ENCODE data around the gene SYNE4.
"Not testable (repeated sequence)": the region's sequence is repeated elsewhere in the genome, so short reads cannot be mapped to it uniquely, and the experiment has no call there.

The SYNE4 gene

GRCh38 chr19:36008336-36008978 is at the start of gene SYNE4:
Gene SYNE4, minus strand, starts transcription at chr19:36008813. Its CDS starts 132 bp downstream, at chr19:36008681.
- no peak for DNase-seq

GRCh38 chr19:36054733-36055686 is 46.4 kb upstream of the SYNE4 start, which contains the start of gene WDR62:
Gene WDR62, plus strand, starts transcription at chr19:36054897. Its CDS starts 75 bp downstream, at chr19:36054972.
- peak in 54 of 56 donors; percentile 83 to 100 (median 97) for DNase-seq

- peak; percentile 94 to 100 (median 99) for DNase-seq
These were observed 45.6 kb upstream of the SYNE4 start, which contains the start of gene THAP8 for GRCh38 chr19:36054119-36054732. Gene THAP8, minus strand, starts transcription at chr19:36054285. Its CDS starts 68 bp downstream, at chr19:36054217.

GRCh38 chr19:36051637-36052036 is 43.0 kb upstream of the SYNE4 start:
- no peak for DNase-seq

- DNase-seq, result peak in 2 of 56 donors; percentile 8 to 15
These were observed 42.6 kb upstream of the SYNE4 start for GRCh38 chr19:36051236-36051635.

GRCh38 chr19:36049080-36049698 is 40.6 kb upstream of the SYNE4 start:
- DNase-seq, result no peak

- DNase-seq, result no peak
These were observed 39.2 kb upstream of the SYNE4 start for GRCh38 chr19:36047835-36048234.

- peak in 15 of 56 donors; percentile 6 to 58 (median 18) for DNase-seq
These were observed 37.9 kb upstream of the SYNE4 start for GRCh38 chr19:36046443-36047050.

- peak in 11 of 56 donors; percentile 2 to 38 (median 14) for DNase-seq
These were observed 35.3 kb upstream of the SYNE4 start for GRCh38 chr19:36043952-36044351.

- no peak for DNase-seq
These were observed 33.2 kb upstream of the SYNE4 start for GRCh38 chr19:36041831-36042230.

- not testable (repeated sequence) for DNase-seq
These were observed 32.5 kb upstream of the SYNE4 start for GRCh38 chr19:36041092-36041491.

GRCh38 chr19:36040495-36040894 is 31.9 kb upstream of the SYNE4 start:
- DNase-seq, result no peak

- peak in 55 of 56 donors; percentile 25 to 89 (median 74) for DNase-seq
These were observed 23.9 kb upstream of the SYNE4 start, which contains the start of gene CLIP3 for GRCh38 chr19:36032251-36033104. Gene CLIP3, minus strand, starts transcription at chr19:36032873. Its CDS starts 516 bp downstream, at chr19:36032357.

GRCh38 chr19:36031308-36031707 is 22.7 kb upstream of the SYNE4 start:
- DNase-seq, result no peak

GRCh38 chr19:36030264-36031148 is 21.9 kb upstream of the SYNE4 start:
- no peak for DNase-seq

GRCh38 chr19:36028313-36029041 is 19.9 kb upstream of the SYNE4 start:
- peak in 21 of 56 donors; percentile 11 to 56 (median 19) for DNase-seq

GRCh38 chr19:36027696-36028095 is 19.1 kb upstream of the SYNE4 start:
- no peak for DNase-seq

Data from amygdala (tissue), 56 donors.